PFSK-1 (cell line): ENCODE results near the gene TCF4.

ENCODE experiments used
- POLR2AphosphoS5 ChIP-seq: IDR thresholded peaks from 2 replicates; pipeline ENCODE4 v1.6.1; 2012; ENCODE audit warnings: low read depth, mild to moderate bottlenecking, control low read depth, low read length, moderate library complexity
- TAF1 ChIP-seq: IDR thresholded peaks from 2 replicates; pipeline ENCODE4 v1.6.1; 2012; ENCODE audit warnings: low read length, control low read depth, borderline replicate concordance; ENCODE audit not compliant: insufficient read depth

DNA sequence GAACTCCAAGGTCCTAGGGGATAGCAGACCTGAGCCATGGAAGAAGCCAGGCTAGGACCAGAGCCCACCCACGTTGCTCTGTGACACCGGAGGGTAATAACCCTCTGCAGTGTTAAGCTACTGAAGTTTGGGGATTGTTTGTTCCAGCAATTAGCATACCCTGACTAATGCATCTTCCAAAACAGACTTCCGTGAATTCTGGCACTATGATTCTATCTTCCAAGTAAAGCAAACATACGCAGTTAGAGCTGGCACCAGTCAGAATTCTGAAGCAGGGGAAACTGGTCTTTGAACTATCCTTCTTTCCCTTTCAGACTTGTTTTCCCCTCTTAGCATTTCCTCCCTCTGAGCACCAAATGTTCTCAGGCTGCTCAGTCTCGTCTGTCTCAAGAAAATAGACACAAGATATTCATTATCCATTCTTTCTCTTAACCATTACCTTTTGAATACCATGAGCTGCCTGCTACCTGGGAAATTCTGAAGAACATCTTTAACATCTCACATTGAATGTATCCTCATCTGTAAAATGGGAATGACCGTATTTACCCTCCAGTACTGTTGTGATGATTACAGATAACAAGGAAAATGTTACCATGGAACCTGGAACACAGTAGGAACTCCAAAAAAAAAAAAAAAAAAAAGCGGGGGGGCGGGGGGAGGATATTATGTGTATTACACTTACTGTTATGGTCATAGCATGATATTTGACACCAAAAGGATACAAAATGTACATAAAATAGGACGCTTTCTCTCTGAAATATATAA is 108.2 kb downstream of the TCF4 start:
- TF ChIP-seq POLR2AphosphoS5: no peak
- no peak for TF ChIP-seq TAF1
